WTC11 (cell line): ENCODE measurements around the gene FMO5. TPM values are rescaled to one million over a fixed set of nuclear protein-coding genes. Genes with fewer than 3 reads are reported as not detected.

Source experiments
- ATAC-seq: fragments of 200-7000 bp; cut with Tn5 transposase; 2 replicates; pipeline ENCODE4 v1.10.0; 2021; ENCODE audit warnings: mild to moderate bottlenecking, moderate library complexity
- CTCF ChIA-PET: fragments of 300-600 bp; sonication (Branson Sonifier 250); formaldehyde crosslinking; loops from one replicate; lab custom pipeline; 2021; ENCODE audit warnings: antibody characterized with exemption; lab: Charles Lee
- POLR2A ChIA-PET: fragments of 350-600 bp; sonication (Branson Sonifier 250); formaldehyde crosslinking; loops from one replicate; lab custom pipeline; 2021; ENCODE audit warnings: antibody characterized with exemption; lab: Charles Lee
- DNase-seq: peaks from one replicate; pipeline ENCODE4 v3.0.0; 2021; ENCODE audit warnings: low spot score
- H3K27ac Mint-ChIP-seq: 2 replicates; pipeline ENCODE4 v1.8.0; 2021; ENCODE audit warnings: mixed read lengths
- H3K27me3 Mint-ChIP-seq: 2 replicates; pipeline ENCODE4 v1.8.0; 2021; ENCODE audit warnings: low read depth, mild to moderate bottlenecking, moderate library complexity, mixed read lengths
- H3K36me3 Mint-ChIP-seq: 2 replicates; pipeline ENCODE4 v1.8.0; 2021; ENCODE audit warnings: mixed read lengths
- H3K4me1 Mint-ChIP-seq: 2 replicates; pipeline ENCODE4 v1.8.0; 2022; ENCODE audit warnings: mixed read lengths
- H3K4me3 Mint-ChIP-seq: 2 replicates; pipeline ENCODE4 v1.8.0; 2021; ENCODE audit warnings: mild to moderate bottlenecking, moderate library complexity, mixed read lengths
- H3K9me3 Mint-ChIP-seq: 2 replicates; pipeline ENCODE4 v1.8.0; 2021; ENCODE audit warnings: mixed read lengths
- GABPB1 ChIP-seq: sonication (generic); formaldehyde crosslinking; IDR thresholded peaks from 2 replicates; pipeline ENCODE4 v1.8.1; 2023; ENCODE audit warnings: mild to moderate bottlenecking, missing genetic modification reagents
- TEAD4 ChIP-seq: sonication (generic); formaldehyde crosslinking; IDR thresholded peaks from 2 replicates; pipeline ENCODE4 v1.8.0; 2022; ENCODE audit warnings: mild to moderate bottlenecking, missing genetic modification reagents
- ZNF396 ChIP-seq: fragments of 250-450 bp; sonication (Bioruptor Pico); IDR thresholded peaks from 2 replicates; pipeline ENCODE4 v1.8.0; 2021; ENCODE audit warnings: mild to moderate bottlenecking, moderate library complexity, borderline replicate concordance
- ZNF416 ChIP-seq: fragments of 250-450 bp; sonication (Bioruptor Pico); IDR thresholded peaks from 2 replicates; pipeline ENCODE4 v1.9.0; 2021; ENCODE audit warnings: mild to moderate bottlenecking, inconsistent platforms
- total RNA-seq: library from RNA; stranded (reverse); gene quantifications from 3 replicates; pipeline ENCODE4 v1.2.3, GENCODE V29; 2021
- TF ChIP-seq, protein P1 (sequence below): fragments of 250-450 bp; sonication (Bioruptor Pico); IDR thresholded peaks from 2 replicates; pipeline ENCODE4 v1.8.0; 2021; ENCODE audit warnings: mild to moderate bottlenecking
- TF ChIP-seq, protein P2 (sequence below): sonication (generic); formaldehyde crosslinking; IDR thresholded peaks from 2 replicates; pipeline ENCODE4 v1.8.0; 2022; ENCODE audit warnings: mild to moderate bottlenecking, missing genetic modification reagents
- TF ChIP-seq, protein P3 (sequence below): sonication (generic); formaldehyde crosslinking; IDR thresholded peaks from 2 replicates; pipeline ENCODE4 v1.8.1; 2022; ENCODE audit warnings: mild to moderate bottlenecking, moderate library complexity, missing genetic modification reagents

Gene FMO5
- total RNA-seq, 1 experiment from 2014 or later: 3.3 TPM

DNA sequence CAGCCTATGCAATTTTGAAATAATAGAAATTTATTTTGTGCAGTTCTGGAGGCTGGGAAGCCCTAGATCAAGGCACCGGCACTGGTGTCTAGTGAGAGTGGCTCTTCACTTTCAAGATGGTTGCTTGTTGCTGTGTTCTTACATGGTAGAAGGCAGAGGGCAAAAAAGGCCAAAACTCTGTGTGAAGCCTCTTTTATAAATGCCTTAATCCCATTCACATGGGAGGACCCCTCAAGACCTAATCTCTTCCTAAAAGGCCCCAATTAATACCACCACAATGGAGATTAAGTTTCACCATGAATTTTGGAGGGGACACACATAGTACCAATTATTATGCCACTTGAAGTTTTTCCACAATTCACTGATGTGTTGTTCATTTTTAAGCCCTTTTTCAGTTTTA lies 73.9 kb downstream of the FMO5 start (continued):
- TF ChIP-seq, protein P1, sequence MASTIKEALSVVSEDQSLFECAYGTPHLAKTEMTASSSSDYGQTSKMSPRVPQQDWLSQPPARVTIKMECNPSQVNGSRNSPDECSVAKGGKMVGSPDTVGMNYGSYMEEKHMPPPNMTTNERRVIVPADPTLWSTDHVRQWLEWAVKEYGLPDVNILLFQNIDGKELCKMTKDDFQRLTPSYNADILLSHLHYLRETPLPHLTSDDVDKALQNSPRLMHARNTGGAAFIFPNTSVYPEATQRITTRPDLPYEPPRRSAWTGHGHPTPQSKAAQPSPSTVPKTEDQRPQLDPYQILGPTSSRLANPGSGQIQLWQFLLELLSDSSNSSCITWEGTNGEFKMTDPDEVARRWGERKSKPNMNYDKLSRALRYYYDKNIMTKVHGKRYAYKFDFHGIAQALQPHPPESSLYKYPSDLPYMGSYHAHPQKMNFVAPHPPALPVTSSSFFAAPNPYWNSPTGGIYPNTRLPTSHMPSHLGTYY (CRISPR knock-in tag): no peak

DNA sequence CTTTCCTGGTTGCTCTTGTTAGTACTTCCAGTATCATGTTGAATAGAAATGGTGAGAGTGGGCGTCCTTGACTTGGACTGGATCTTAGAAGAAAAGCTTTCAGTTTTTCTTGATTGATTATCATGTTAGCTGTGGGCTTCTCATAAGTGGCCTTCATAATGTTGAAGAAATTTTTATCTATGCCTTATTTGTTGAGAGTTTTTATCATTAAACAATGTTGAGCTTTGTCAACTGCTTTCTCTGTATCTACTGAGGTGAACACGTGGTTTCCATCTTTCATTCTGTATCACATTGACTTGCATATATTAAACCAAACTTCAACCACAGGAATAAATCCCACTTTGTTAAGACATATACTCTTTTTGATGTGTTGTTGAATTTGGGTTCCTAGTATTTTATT lies 82.3 kb downstream of the FMO5 start:
- ChIA-PET CTCF (no interaction called here), POLR2A (no interaction called here)
- Mint-ChIP-seq H3K4me1 (no peaks in the 10 kb centered on the region), H3K4me3 (no peak overlapping the region), H3K27ac (no peak overlapping the region), H3K27me3 (no peaks in the 10 kb centered on the region), H3K36me3 (no peaks in the 10 kb centered on the region), H3K9me3 (no peaks in the 10 kb centered on the region)
- DNase-seq (no peak), ATAC-seq (no peak)
- no peak for TF ChIP-seq ZNF416 (CRISPR knock-in tag)
- TF ChIP-seq, protein P2, sequence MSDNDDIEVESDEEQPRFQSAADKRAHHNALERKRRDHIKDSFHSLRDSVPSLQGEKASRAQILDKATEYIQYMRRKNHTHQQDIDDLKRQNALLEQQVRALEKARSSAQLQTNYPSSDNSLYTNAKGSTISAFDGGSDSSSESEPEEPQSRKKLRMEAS (CRISPR knock-in tag): no peak
- TF ChIP-seq, protein P3, sequence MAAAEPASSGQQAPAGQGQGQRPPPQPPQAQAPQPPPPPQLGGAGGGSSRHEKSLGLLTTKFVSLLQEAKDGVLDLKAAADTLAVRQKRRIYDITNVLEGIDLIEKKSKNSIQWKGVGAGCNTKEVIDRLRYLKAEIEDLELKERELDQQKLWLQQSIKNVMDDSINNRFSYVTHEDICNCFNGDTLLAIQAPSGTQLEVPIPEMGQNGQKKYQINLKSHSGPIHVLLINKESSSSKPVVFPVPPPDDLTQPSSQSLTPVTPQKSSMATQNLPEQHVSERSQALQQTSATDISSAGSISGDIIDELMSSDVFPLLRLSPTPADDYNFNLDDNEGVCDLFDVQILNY (CRISPR knock-in tag): no peak
- TF ChIP-seq TEAD4 (CRISPR knock-in tag): no peak
- no peak for TF ChIP-seq GABPB1
- no peak for TF ChIP-seq ZNF396
- TF ChIP-seq, all 79 proteins: peak for 0

Other genes starting within 250 kb of the FMO5 start
- 22.6 to 28.3 TPM (median 27.8 TPM) in 3 replicates for gene PRKAB2, start 52.9 kb downstream of the FMO5 start, total RNA-seq
- 68.7 to 80.8 TPM (median 80.6 TPM) in 3 replicates for gene CHD1L, start 17.3 kb upstream of the FMO5 start, total RNA-seq